Gastrocnemius medialis (tissue), 4 donors: ENCODE results near the gene LEUTX.

Experiments
- POLR2A ChIP-seq, 2 donors: fragments of 450-650 bp; IDR thresholded peaks; one replicate each; pipeline ENCODE4 v1.6.1; 2017; ENCODE audit warnings: antibody characterized with exemption in 2 of 2, mild to moderate bottlenecking in 2 of 2, moderate library complexity in 2 of 2
- TF ChIP-seq, protein P1 (sequence below), 5 experiments: fragments of 450-650 bp in 3 of 5; fragments of 200-600 bp in 2 of 5; sonication (generic) in 2 of 5; IDR thresholded peaks in 4 of 5; conservative IDR thresholded peaks in 1 of 5; 1 replicate in 4 of 5; 2 replicates in 1 of 5; pipeline ENCODE4 v1.5.1; 2016 to 2019; ENCODE audit warnings: antibody characterized with exemption in 5 of 5, mild to moderate bottlenecking in 3 of 5, moderate library complexity in 3 of 5

DNA sequence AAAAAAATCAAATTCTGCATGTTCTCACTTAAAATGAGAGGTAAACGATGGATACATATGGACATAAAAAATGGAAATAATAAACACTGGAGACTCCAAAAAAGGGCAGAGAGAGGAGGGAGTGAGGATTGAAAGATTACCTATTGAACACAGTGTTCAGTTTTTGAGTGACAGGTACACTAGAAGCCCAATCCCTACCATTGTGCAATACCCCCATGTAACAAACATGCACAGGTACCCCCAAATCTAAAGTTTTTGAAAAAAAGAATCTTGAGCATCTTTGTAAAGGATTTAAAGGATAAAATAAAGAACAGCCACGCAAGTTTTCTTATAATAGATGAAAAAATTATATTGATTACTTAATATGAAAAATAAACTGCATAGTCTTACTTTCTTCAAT, 24.1 kb upstream of the LEUTX start:
- no peak for TF ChIP-seq POLR2A (IDR thresholded peaks at IDR 0.05)
- TF ChIP-seq, protein P1, sequence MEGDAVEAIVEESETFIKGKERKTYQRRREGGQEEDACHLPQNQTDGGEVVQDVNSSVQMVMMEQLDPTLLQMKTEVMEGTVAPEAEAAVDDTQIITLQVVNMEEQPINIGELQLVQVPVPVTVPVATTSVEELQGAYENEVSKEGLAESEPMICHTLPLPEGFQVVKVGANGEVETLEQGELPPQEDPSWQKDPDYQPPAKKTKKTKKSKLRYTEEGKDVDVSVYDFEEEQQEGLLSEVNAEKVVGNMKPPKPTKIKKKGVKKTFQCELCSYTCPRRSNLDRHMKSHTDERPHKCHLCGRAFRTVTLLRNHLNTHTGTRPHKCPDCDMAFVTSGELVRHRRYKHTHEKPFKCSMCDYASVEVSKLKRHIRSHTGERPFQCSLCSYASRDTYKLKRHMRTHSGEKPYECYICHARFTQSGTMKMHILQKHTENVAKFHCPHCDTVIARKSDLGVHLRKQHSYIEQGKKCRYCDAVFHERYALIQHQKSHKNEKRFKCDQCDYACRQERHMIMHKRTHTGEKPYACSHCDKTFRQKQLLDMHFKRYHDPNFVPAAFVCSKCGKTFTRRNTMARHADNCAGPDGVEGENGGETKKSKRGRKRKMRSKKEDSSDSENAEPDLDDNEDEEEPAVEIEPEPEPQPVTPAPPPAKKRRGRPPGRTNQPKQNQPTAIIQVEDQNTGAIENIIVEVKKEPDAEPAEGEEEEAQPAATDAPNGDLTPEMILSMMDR (IDR thresholded peaks at IDR 0.05 in 4 of 5, conservative IDR thresholded peaks at IDR 0.05 in 1 of 5): no peak
